Endothelial cell of umbilical vein (primary cell): ENCODE results near the gene ST3GAL4. TPM values are rescaled to one million over a fixed set of nuclear protein-coding genes. Genes with fewer than 3 reads are reported as not detected.

ENCODE experiments used
- BruUV-seq: library from RNA; stranded (reverse); fragments of 400-500 nt; replicated peaks from 2 replicates; lab custom pipeline; 2021; lab: Mats Ljungman, UMichigan
- CTCF ChIA-PET: fragments of 300-600, 350-600 bp; sonication (Branson Sonifier 250); formaldehyde crosslinking; loops from one replicate; lab custom pipeline; 2021; ENCODE audit warnings: antibody characterized with exemption, inconsistent platforms; lab: Charles Lee
- POLR2A ChIA-PET: fragments of 300-600, 350-600 bp; sonication (Branson Sonifier 250); formaldehyde crosslinking; loops from one replicate; lab custom pipeline; 2021; ENCODE audit warnings: antibody characterized with exemption, inconsistent platforms; lab: Charles Lee
- DNase-seq: peaks from one replicate; pipeline ENCODE4 v3.0.0-alpha.2; 2011; ENCODE audit warnings: low read depth, low spot score
- FAIRE-seq: peaks from 2 replicates; lab custom pipeline; 2011; peaks lifted over from hg19 to GRCh38; lab: Jason Lieb, UNC
- H2AFZ ChIP-seq: 2 replicates; pipeline ENCODE4 v1.6.0; 2012; ENCODE audit warnings: low read depth, low read length, control low read depth, inconsistent platforms
- H3K27ac ChIP-seq: 2 replicates; pipeline ENCODE4 v1.5.1; 2011; ENCODE audit warnings: low read depth, mild to moderate bottlenecking, control low read depth, low read length, moderate library complexity; ENCODE audit not compliant: insufficient read depth
- H3K27me3 ChIP-seq, 2 experiments: 2 replicates each; pipeline versions ENCODE4 v1.6.0 to v1.6.1; 2011; ENCODE audit warnings: low read length in 2 of 2, mixed read lengths in 1 of 2; ENCODE audit not compliant: control insufficient read depth in 2 of 2, insufficient read depth in 2 of 2
- H3K36me3 ChIP-seq, 2 experiments: 2 replicates in 1 of 2; 3 replicates in 1 of 2; pipeline ENCODE4 v1.5.1; 2011; ENCODE audit warnings: low read length in 2 of 2, mild to moderate bottlenecking in 1 of 2, moderate library complexity in 1 of 2; ENCODE audit not compliant: control insufficient read depth in 2 of 2, insufficient read depth in 2 of 2; ENCODE audit errors: extremely low read depth in 1 of 2
- H3K4me1 ChIP-seq: 3 replicates; pipeline ENCODE4 v1.5.1; 2011; ENCODE audit warnings: mild to moderate bottlenecking, low read length; ENCODE audit not compliant: control insufficient read depth, insufficient read depth; ENCODE audit errors: extremely low read depth
- H3K4me2 ChIP-seq: 2 replicates; pipeline ENCODE4 v1.6.1; 2011; ENCODE audit warnings: low read length, control low read depth, mixed read lengths; ENCODE audit not compliant: insufficient read depth
- H3K4me3 ChIP-seq, 3 experiments: fragments of 200-600 bp in 1 of 3; sonication (generic), shearing (Covaris generic) in 1 of 3; replicated peaks in 1 of 3; 2 replicates each; pipeline ENCODE4 v1.5.1; 2011 to 2016; ENCODE audit warnings: control low read depth in 3 of 3, low read length in 3 of 3, mild to moderate bottlenecking in 2 of 3, inconsistent platforms in 1 of 3, low read depth in 1 of 3, moderate library complexity in 1 of 3; ENCODE audit not compliant: insufficient read depth in 1 of 3
- H3K79me2 ChIP-seq: 2 replicates; pipeline ENCODE4 v1.6.0; 2012; ENCODE audit warnings: low read length, inconsistent platforms; ENCODE audit not compliant: control insufficient read depth, insufficient read depth
- H3K9ac ChIP-seq: replicated peaks from 2 replicates; pipeline ENCODE3; 2011; ENCODE audit warnings: low read length, control low read depth; ENCODE audit not compliant: insufficient read depth; ENCODE audit errors: extremely low read depth
- H3K9me1 ChIP-seq: replicated peaks from 3 replicates; pipeline ENCODE4 v1.6.0; 2011; ENCODE audit warnings: mild to moderate bottlenecking, low read length; ENCODE audit not compliant: control insufficient read depth, insufficient read depth; ENCODE audit errors: extremely low read depth
- H3K9me3 ChIP-seq: replicated peaks from 2 replicates; pipeline ENCODE4 v1.5.1; 2012; ENCODE audit warnings: low read length, inconsistent platforms; ENCODE audit not compliant: control insufficient read depth, insufficient read depth
- H4K20me1 ChIP-seq: replicated peaks from 2 replicates; pipeline ENCODE3; 2011; ENCODE audit warnings: mild to moderate bottlenecking, low read length; ENCODE audit not compliant: control insufficient read depth, insufficient read depth; ENCODE audit errors: extremely low read depth
- FOS ChIP-seq: IDR thresholded peaks from 2 replicates; pipeline ENCODE4 v1.6.1; 2011; ENCODE audit warnings: mild to moderate bottlenecking, low read length, moderate library complexity, borderline replicate concordance; ENCODE audit not compliant: insufficient read depth
- JUN ChIP-seq: IDR thresholded peaks from 2 replicates; pipeline ENCODE4 v1.6.1; 2011; ENCODE audit warnings: borderline replicate concordance, low read depth; ENCODE audit not compliant: insufficient read length, insufficient read depth
- MYC ChIP-seq: IDR thresholded peaks from one replicate; pipeline ENCODE4 v1.6.1; 2011; ENCODE audit warnings: mild to moderate bottlenecking, low read depth, low read length
- POLR2A ChIP-seq: IDR thresholded peaks from 2 replicates; pipeline ENCODE4 v1.6.1; 2012; ENCODE audit warnings: low read depth, mild to moderate bottlenecking, control low read depth, low read length
- dilution Hi-C: fragments of 300-500 bp; cut with MboI; formaldehyde crosslinking; loops from one replicate; pipeline ENCODE4 v1.15.0; 2019; ENCODE audit warnings: low sequenced_read_pairs; ENCODE audit not compliant: extremely low pct_ligation_motif_present
- intact Hi-C: fragments of 100-400 bp; cut with micrococcal nuclease; formaldehyde crosslinking; loops from one replicate; pipeline ENCODE4 v1.10.0; 2022
- polyA plus RNA-seq, 4 experiments: library from polyadenylated mRNA; depleted of rRNA in 3 of 4; stranded (reverse) in 3 of 4; unstranded in 1 of 4; fragments of >200 nt; gene quantifications; 2 replicates each; pipeline versions ENCODE4 v1.2.1 to v1.2.3, GENCODE V29; 2011 to 2012; ENCODE audit warnings: missing spikeins in 1 of 4
- total RNA-seq: library from RNA; stranded (reverse); gene quantifications from 2 replicates; pipeline ENCODE4 v1.2.3, GENCODE V29; 2021
- TF ChIP-seq, protein P1 (sequence below), 2 donors: IDR thresholded peaks; 1 replicate in 1 of 2; 2 replicates in 1 of 2; pipeline ENCODE4 v1.5.1; 2011; ENCODE audit warnings: low read length in 2 of 2, mild to moderate bottlenecking in 2 of 2, moderate library complexity in 2 of 2, control low read depth in 1 of 2, inconsistent platforms in 1 of 2, low read depth in 1 of 2; ENCODE audit not compliant: insufficient read depth in 1 of 2; ENCODE audit errors: extremely low read depth in 1 of 2
- TF ChIP-seq, protein P2 (sequence below): IDR thresholded peaks from 2 replicates; pipeline ENCODE4 v1.6.1; 2011; ENCODE audit not compliant: insufficient read depth, insufficient read length

Gene ST3GAL4
- total and polyA plus RNA-seq, 2 donors (not counting 3 experiments of a cell fraction or from before 2014, with no cell fraction given) = 17.7 to 19.4 TPM

DNA sequence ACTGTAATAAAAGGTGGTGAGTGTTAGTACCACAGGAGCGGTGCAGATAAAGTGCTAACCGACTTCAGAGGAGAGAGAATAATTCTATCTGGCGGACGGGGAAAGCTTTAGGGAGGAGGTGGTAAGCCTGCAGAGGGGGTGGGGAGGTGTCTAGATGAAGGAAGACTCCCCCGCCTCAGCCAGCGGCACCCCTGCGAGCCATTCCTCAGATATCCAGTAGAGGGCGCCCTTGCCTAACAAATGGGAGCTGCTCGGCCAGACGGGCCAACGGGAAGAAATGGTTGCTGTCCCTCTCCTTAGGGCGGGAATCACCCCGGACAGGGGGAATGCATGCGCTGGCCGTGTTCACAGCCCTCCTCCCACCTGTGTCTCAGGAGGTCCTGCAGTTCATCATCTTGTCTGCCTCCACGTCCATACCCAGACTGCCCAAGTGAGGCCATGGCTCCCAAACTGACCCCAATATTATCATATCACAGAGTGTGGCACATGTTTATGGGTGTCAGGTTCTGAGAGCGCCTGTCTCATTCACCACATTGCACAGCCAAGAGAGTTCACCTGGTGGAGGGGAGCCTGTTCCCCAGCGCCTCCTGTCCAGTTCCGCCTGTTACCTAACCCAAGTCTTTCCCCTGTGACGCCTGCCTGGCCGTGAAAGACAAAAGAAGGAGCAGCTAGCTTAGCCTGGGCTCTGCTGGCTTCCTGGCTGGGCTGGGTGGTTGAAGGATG, 85.5 kb downstream of the ST3GAL4 start:
- Histone ChIP-seq H3K36me3 (no peaks in the 10 kb centered on the region), H4K20me1 (no peaks in the 10 kb centered on the region), H3K4me1 (no peaks in the 10 kb centered on the region), H3K9me3 (no peaks in the 10 kb centered on the region), H3K79me2 (no peaks in the 10 kb centered on the region), H3K9me1 (no peaks in the 10 kb centered on the region), H3K4me2 (no peak overlapping the region), H3K27ac (no peak overlapping the region), H3K4me3 (no peak overlapping the region), H3K9ac (no peak overlapping the region), H3K27me3 (no peaks in the 10 kb centered on the region), H2AFZ (peak overlapping the region; percentile 33)
- TF ChIP-seq MYC (no peak), POLR2A (no peak), JUN (no peak), FOS (no peak)
- TF ChIP-seq, protein P1, sequence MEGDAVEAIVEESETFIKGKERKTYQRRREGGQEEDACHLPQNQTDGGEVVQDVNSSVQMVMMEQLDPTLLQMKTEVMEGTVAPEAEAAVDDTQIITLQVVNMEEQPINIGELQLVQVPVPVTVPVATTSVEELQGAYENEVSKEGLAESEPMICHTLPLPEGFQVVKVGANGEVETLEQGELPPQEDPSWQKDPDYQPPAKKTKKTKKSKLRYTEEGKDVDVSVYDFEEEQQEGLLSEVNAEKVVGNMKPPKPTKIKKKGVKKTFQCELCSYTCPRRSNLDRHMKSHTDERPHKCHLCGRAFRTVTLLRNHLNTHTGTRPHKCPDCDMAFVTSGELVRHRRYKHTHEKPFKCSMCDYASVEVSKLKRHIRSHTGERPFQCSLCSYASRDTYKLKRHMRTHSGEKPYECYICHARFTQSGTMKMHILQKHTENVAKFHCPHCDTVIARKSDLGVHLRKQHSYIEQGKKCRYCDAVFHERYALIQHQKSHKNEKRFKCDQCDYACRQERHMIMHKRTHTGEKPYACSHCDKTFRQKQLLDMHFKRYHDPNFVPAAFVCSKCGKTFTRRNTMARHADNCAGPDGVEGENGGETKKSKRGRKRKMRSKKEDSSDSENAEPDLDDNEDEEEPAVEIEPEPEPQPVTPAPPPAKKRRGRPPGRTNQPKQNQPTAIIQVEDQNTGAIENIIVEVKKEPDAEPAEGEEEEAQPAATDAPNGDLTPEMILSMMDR (IDR thresholded peaks at IDR 0.05; ENCODE audit: extremely low read depth in 1 of 2, insufficient read depth in 1 of 2, low read depth in 1 of 2, low read length in 2 of 2) = peak; percentile 84 to 88
- TF ChIP-seq, protein P2, sequence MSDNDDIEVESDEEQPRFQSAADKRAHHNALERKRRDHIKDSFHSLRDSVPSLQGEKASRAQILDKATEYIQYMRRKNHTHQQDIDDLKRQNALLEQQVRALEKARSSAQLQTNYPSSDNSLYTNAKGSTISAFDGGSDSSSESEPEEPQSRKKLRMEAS = no peak
- intact Hi-C loops = loop anchor here (1.0 to 5.0 kb wide), 7 partner anchors 39 to 1717 kb away; no protein-coding TSS in a partner anchor
- dilution Hi-C loops = no loop called here
- POLR2A ChIA-PET = no interaction called here
- BruUV-seq = no TSS peak
- FAIRE-seq (peak; percentile 68), DNase-seq (peak; percentile 74)
- CTCF ChIA-PET = interaction anchor here (0.5 to 10.1 kb wide), 31 partner anchors 10 to 1730 kb away, joined by 3 to 231 read pairs (median 5); partner anchors contain the start of gene DCPS
